ENCODE data around the gene THRB.

Gene THRB

GRCh38 chr3:24182756-24183155 lies 311.9 kb downstream of the THRB start:
- DNase-seq (ENCODE audit: low spot score): no peak

GRCh38 chr3:24181256-24181655 lies 313.4 kb downstream of the THRB start:
- no peak for DNase-seq (ENCODE audit: low spot score)

GRCh38 chr3:24180616-24181015 lies 314.0 kb downstream of the THRB start:
- no peak for DNase-seq (ENCODE audit: low spot score)

GRCh38 chr3:24177201-24177600 lies 317.4 kb downstream of the THRB start:
- no peak for DNase-seq (ENCODE audit: low spot score)

GRCh38 chr3:24174614-24175013 lies 320.0 kb downstream of the THRB start:
- DNase-seq (ENCODE audit: low spot score): no peak

- no peak for DNase-seq (ENCODE audit: low spot score)
Measured at GRCh38 chr3:24168977-24169376, 325.7 kb downstream of the THRB start.

GRCh38 chr3:24167429-24167828 lies 327.2 kb downstream of the THRB start:
- DNase-seq (ENCODE audit: low spot score): no peak

- DNase-seq (ENCODE audit: low spot score): no peak
Measured at GRCh38 chr3:24166515-24166914, 328.1 kb downstream of the THRB start.

- DNase-seq (ENCODE audit: low spot score): no peak
Measured at GRCh38 chr3:24165603-24165982, 329.1 kb downstream of the THRB start.

GRCh38 chr3:24164967-24165602 lies 329.6 kb downstream of the THRB start:
- DNase-seq (ENCODE audit: low spot score): no peak

- DNase-seq (ENCODE audit: low spot score): no peak
Measured at GRCh38 chr3:24162929-24163328, 331.7 kb downstream of the THRB start.

GRCh38 chr3:24161841-24162240 lies 332.8 kb downstream of the THRB start:
- DNase-seq (ENCODE audit: low spot score): no peak

- DNase-seq (ENCODE audit: low spot score): peak; percentile 29
Measured at GRCh38 chr3:24160424-24161095, 334.1 kb downstream of the THRB start.

GRCh38 chr3:24158761-24159454 lies 335.7 kb downstream of the THRB start:
- no peak for DNase-seq (ENCODE audit: low spot score)

- DNase-seq (ENCODE audit: low spot score): no peak
Measured at GRCh38 chr3:24157106-24157505, 337.5 kb downstream of the THRB start.

GRCh38 chr3:24156466-24156865 lies 338.2 kb downstream of the THRB start:
- peak; percentile 72 for DNase-seq (ENCODE audit: low spot score)

GRCh38 chr3:24155276-24155675 lies 339.4 kb downstream of the THRB start:
- no peak for DNase-seq (ENCODE audit: low spot score)

- no peak for DNase-seq (ENCODE audit: low spot score)
Measured at GRCh38 chr3:24154781-24155180, 339.9 kb downstream of the THRB start.

- DNase-seq (ENCODE audit: low spot score): no peak
Measured at GRCh38 chr3:24154013-24154695, 340.5 kb downstream of the THRB start.

- DNase-seq (ENCODE audit: low spot score): no peak
Measured at GRCh38 chr3:24151594-24151993, 343.1 kb downstream of the THRB start.

- no peak for DNase-seq (ENCODE audit: low spot score)
Measured at GRCh38 chr3:24149032-24149431, 345.6 kb downstream of the THRB start.

GRCh38 chr3:24145981-24146822 lies 348.4 kb downstream of the THRB start:
- DNase-seq (ENCODE audit: low spot score): peak; percentile 82

Measured in GM03348 (cell line).